Vagina (tissue), 2 donors: ENCODE results near the gene SCFD2.

Experiments
- CTCF ChIP-seq, 3 experiments: fragments of 450-650 bp in 2 of 3; fragments of 200-600 bp in 1 of 3; sonication (generic) in 1 of 3; IDR thresholded peaks; one replicate each; pipeline ENCODE4 v1.5.1; 2017 to 2019; ENCODE audit warnings: antibody characterized with exemption in 3 of 3, mild to moderate bottlenecking in 2 of 3, moderate library complexity in 2 of 3
- POLR2AphosphoS5 ChIP-seq, 2 donors: sonication (generic); formaldehyde crosslinking; IDR thresholded peaks; one replicate each; pipeline ENCODE4 v1.9.0; 2017; ENCODE audit warnings: antibody characterized with exemption in 2 of 2, mild to moderate bottlenecking in 2 of 2, low read depth in 1 of 2; ENCODE audit not compliant: insufficient read depth in 1 of 2

GRCh38 chr4:53199356-53199755, 166.5 kb downstream of the SCFD2 start:
- TF ChIP-seq POLR2AphosphoS5 (IDR thresholded peaks at IDR 0.05; ENCODE audit: insufficient read depth in 1 of 2, low read depth in 1 of 2) (no peak), CTCF (IDR thresholded peaks at IDR 0.05) (no peak)
